ENCODE data around the gene SARS1.

The SARS1 gene

GRCh38 chr1:109243860-109244552 lies 30.3 kb downstream of the SARS1 start:
- no peak overlapping the region for H2BK5ac ChIP-seq (ENCODE audit: low read length)
- no peak overlapping the region for H3K56ac ChIP-seq (ENCODE audit: low read length)
- H2BK15ac ChIP-seq (replicated peaks; ENCODE audit: low read depth) = no peak overlapping the region
- H3K4ac ChIP-seq (ENCODE audit: low read depth, low read length) = no peak overlapping the region
- no peak overlapping the region for H2BK120ac ChIP-seq (ENCODE audit: low read depth, low read length)
- H3K9ac ChIP-seq (ENCODE audit: low read length) = no peak overlapping the region
- no peak overlapping the region for H3K4me2 ChIP-seq (ENCODE audit: low read length)
- no peak overlapping the region for H4K8ac ChIP-seq (ENCODE audit: low read depth, low read length)
- WGBS (ENCODE audit: extremely low coverage, insufficient coverage, low lambda C conversion rate) = no CpG with 5 or more reads among the region's 8 CpGs
- peaks cover 7% of the 10 kb centered on the region for H3K4me1 ChIP-seq (ENCODE audit: control insufficient read depth, low read depth, low read length)
- H2AK5ac ChIP-seq (ENCODE audit: low read length) = no peak overlapping the region
- no peak overlapping the region for H3K4me3 ChIP-seq (ENCODE audit: low read length)
- no peak overlapping the region for H3K23ac ChIP-seq (ENCODE audit: low read length)
- H3K27me3 ChIP-seq (ENCODE audit: insufficient read depth, low read length, poor library complexity) = no peaks in the 10 kb centered on the region
- no peak overlapping the region for H3K18ac ChIP-seq (ENCODE audit: low read length)
- H3K79me2 ChIP-seq (ENCODE audit: control insufficient read depth, insufficient read depth, low read length) = no peaks in the 10 kb centered on the region
- no peaks in the 10 kb centered on the region for H3K79me1 ChIP-seq (ENCODE audit: low read length)
- DNase-seq = no peak
- H3K36me3 ChIP-seq (ENCODE audit: control insufficient read depth, insufficient read depth, low read length) = no peaks in the 10 kb centered on the region
- no peak overlapping the region for H3K27ac ChIP-seq (ENCODE audit: low read depth, low read length)
- H4K5ac ChIP-seq (ENCODE audit: low read length) = no peak overlapping the region

DNA sequence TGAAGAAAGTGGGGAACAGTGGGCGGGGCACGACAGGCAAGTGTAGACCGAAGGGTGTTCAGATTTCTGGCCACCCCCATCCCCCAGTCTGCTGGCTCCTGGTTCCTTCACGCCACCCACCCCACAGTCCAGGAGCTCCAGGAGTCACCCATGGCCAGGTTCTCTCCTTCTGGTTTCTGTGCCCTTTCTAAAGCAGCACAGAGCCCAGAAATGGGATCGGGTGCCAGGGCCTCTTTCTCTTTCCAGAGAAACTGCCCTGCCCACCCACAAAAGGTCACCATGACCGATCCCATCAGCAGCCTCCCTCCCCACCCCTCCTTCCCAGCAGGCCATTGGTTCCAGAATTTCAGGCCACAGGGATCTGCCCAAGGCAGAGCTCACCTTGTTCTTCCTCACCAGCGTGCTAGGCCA lies 32.4 kb downstream of the SARS1 start:
- no peak overlapping the region for H4K8ac ChIP-seq (ENCODE audit: low read depth, low read length)
- H3K4me3 ChIP-seq (ENCODE audit: low read length) = no peak overlapping the region
- no peaks in the 10 kb centered on the region for H3K36me3 ChIP-seq (ENCODE audit: control insufficient read depth, insufficient read depth, low read length)
- H3K4me2 ChIP-seq (ENCODE audit: low read length) = no peak overlapping the region
- no peak overlapping the region for H3K56ac ChIP-seq (ENCODE audit: low read length)
- DNase-seq = no peak
- no peak overlapping the region for H3K23ac ChIP-seq (ENCODE audit: low read length)
- no peak overlapping the region for H2BK15ac ChIP-seq (replicated peaks; ENCODE audit: low read depth)
- no peak overlapping the region for H3K9ac ChIP-seq (ENCODE audit: low read length)
- no peak overlapping the region for H2AK5ac ChIP-seq (ENCODE audit: low read length)
- H3K79me1 ChIP-seq (ENCODE audit: low read length) = no peaks in the 10 kb centered on the region
- H3K18ac ChIP-seq (ENCODE audit: low read length) = no peak overlapping the region
- H3K27ac ChIP-seq (ENCODE audit: low read depth, low read length) = no peak overlapping the region
- WGBS (ENCODE audit: extremely low coverage, insufficient coverage, low lambda C conversion rate) = no CpG with 5 or more reads among the region's 7 CpGs
- no peaks in the 10 kb centered on the region for H3K27me3 ChIP-seq (ENCODE audit: insufficient read depth, low read length, poor library complexity)
- H2BK5ac ChIP-seq (ENCODE audit: low read length) = no peak overlapping the region
- H3K79me2 ChIP-seq (ENCODE audit: control insufficient read depth, insufficient read depth, low read length) = no peaks in the 10 kb centered on the region
- no peak overlapping the region for H3K4ac ChIP-seq (ENCODE audit: low read depth, low read length)
- H3K4me1 ChIP-seq (ENCODE audit: control insufficient read depth, low read depth, low read length) = peaks cover 3% of the 10 kb centered on the region
- no peak overlapping the region for H2BK120ac ChIP-seq (ENCODE audit: low read depth, low read length)
- no peak overlapping the region for H4K5ac ChIP-seq (ENCODE audit: low read length)

GRCh38 chr1:109247401-109248365 lies 34.0 kb downstream of the SARS1 start:
- Histone ChIP-seq H3K79me1 (ENCODE audit: low read length) (no peaks in the 10 kb centered on the region), H3K79me2 (ENCODE audit: control insufficient read depth, insufficient read depth, low read length) (no peaks in the 10 kb centered on the region), H4K5ac (ENCODE audit: low read length) (no peak overlapping the region), H3K27ac (ENCODE audit: low read depth, low read length) (no peak overlapping the region), H3K18ac (ENCODE audit: low read length) (no peak overlapping the region), H3K36me3 (ENCODE audit: control insufficient read depth, insufficient read depth, low read length) (no peaks in the 10 kb centered on the region), H3K4me1 (ENCODE audit: control insufficient read depth, low read depth, low read length) (no peaks in the 10 kb centered on the region), H2AK5ac (ENCODE audit: low read length) (no peak overlapping the region), H3K4ac (ENCODE audit: low read depth, low read length) (no peak overlapping the region), H3K27me3 (ENCODE audit: insufficient read depth, low read length, poor library complexity) (no peaks in the 10 kb centered on the region), H3K9ac (ENCODE audit: low read length) (no peak overlapping the region), H4K8ac (ENCODE audit: low read depth, low read length) (no peak overlapping the region), H2BK5ac (ENCODE audit: low read length) (no peak overlapping the region), H3K23ac (ENCODE audit: low read length) (no peak overlapping the region), H2BK120ac (ENCODE audit: low read depth, low read length) (no peak overlapping the region), H2BK15ac (replicated peaks; ENCODE audit: low read depth) (no peak overlapping the region), H3K56ac (ENCODE audit: low read length) (no peak overlapping the region), H3K4me2 (ENCODE audit: low read length) (no peak overlapping the region), H3K4me3 (ENCODE audit: low read length) (no peak overlapping the region)
- no peak for DNase-seq
- WGBS (ENCODE audit: extremely low coverage, insufficient coverage, low lambda C conversion rate) = no CpG with 5 or more reads among the region's 8 CpGs

GRCh38 chr1:109248444-109248796 lies 34.7 kb downstream of the SARS1 start:
- Histone ChIP-seq H3K27me3 (ENCODE audit: insufficient read depth, low read length, poor library complexity) (no peaks in the 10 kb centered on the region), H3K18ac (ENCODE audit: low read length) (no peak overlapping the region), H3K4me1 (ENCODE audit: control insufficient read depth, low read depth, low read length) (no peaks in the 10 kb centered on the region), H3K4me3 (ENCODE audit: low read length) (no peak overlapping the region), H4K8ac (ENCODE audit: low read depth, low read length) (no peak overlapping the region), H4K5ac (ENCODE audit: low read length) (no peak overlapping the region), H2BK120ac (ENCODE audit: low read depth, low read length) (no peak overlapping the region), H2AK5ac (ENCODE audit: low read length) (no peak overlapping the region), H2BK5ac (ENCODE audit: low read length) (no peak overlapping the region), H3K36me3 (ENCODE audit: control insufficient read depth, insufficient read depth, low read length) (no peaks in the 10 kb centered on the region), H3K79me1 (ENCODE audit: low read length) (no peaks in the 10 kb centered on the region), H3K4ac (ENCODE audit: low read depth, low read length) (no peak overlapping the region), H3K23ac (ENCODE audit: low read length) (no peak overlapping the region), H3K27ac (ENCODE audit: low read depth, low read length) (no peak overlapping the region), H3K79me2 (ENCODE audit: control insufficient read depth, insufficient read depth, low read length) (no peaks in the 10 kb centered on the region), H3K56ac (ENCODE audit: low read length) (peak overlapping the region; percentile 65), H3K4me2 (ENCODE audit: low read length) (no peak overlapping the region), H3K9ac (ENCODE audit: low read length) (no peak overlapping the region), H2BK15ac (replicated peaks; ENCODE audit: low read depth) (no peak overlapping the region)
- no CpG with 5 or more reads among the region's 7 CpGs for WGBS (ENCODE audit: extremely low coverage, insufficient coverage, low lambda C conversion rate)
- no peak for DNase-seq

- H4K8ac ChIP-seq (ENCODE audit: low read depth, low read length) = no peak within 1 kb of the TSS
- WGBS (ENCODE audit: extremely low coverage, insufficient coverage, low lambda C conversion rate) = no CpG with 5 or more reads among the region's 49 CpGs
- H3K36me3 ChIP-seq (ENCODE audit: control insufficient read depth, insufficient read depth, low read length) = no peaks in the 10 kb centered on the region
- H2AK5ac ChIP-seq (ENCODE audit: low read length) = no peak within 1 kb of the TSS
- H3K79me1 ChIP-seq (ENCODE audit: low read length) = no peaks in the 10 kb centered on the region
- H3K18ac ChIP-seq (ENCODE audit: low read length) = peak within 1 kb of the TSS; percentile 42
- peak; percentile 90 for DNase-seq
- no peak within 1 kb of the TSS for H2BK15ac ChIP-seq (replicated peaks; ENCODE audit: low read depth)
- no peak within 1 kb of the TSS for H2BK120ac ChIP-seq (ENCODE audit: low read depth, low read length)
- no peaks in the 10 kb centered on the region for H3K79me2 ChIP-seq (ENCODE audit: control insufficient read depth, insufficient read depth, low read length)
- no peak within 1 kb of the TSS for H4K5ac ChIP-seq (ENCODE audit: low read length)
- peak within 1 kb of the TSS; percentile 41 for H3K4me3 ChIP-seq (ENCODE audit: low read length)
- H3K23ac ChIP-seq (ENCODE audit: low read length) = no peak within 1 kb of the TSS
- H3K4me1 ChIP-seq (ENCODE audit: control insufficient read depth, low read depth, low read length) = peaks cover 3% of the 10 kb centered on the region
- H3K27ac ChIP-seq (ENCODE audit: low read depth, low read length) = no peak within 1 kb of the TSS
- peak within 1 kb of the TSS; percentile 61 for H3K4me2 ChIP-seq (ENCODE audit: low read length)
- H2BK5ac ChIP-seq (ENCODE audit: low read length) = no peak within 1 kb of the TSS
- peak within 1 kb of the TSS; percentile 73 for H3K56ac ChIP-seq (ENCODE audit: low read length)
- H3K27me3 ChIP-seq (ENCODE audit: insufficient read depth, low read length, poor library complexity) = no peaks in the 10 kb centered on the region
- H3K9ac ChIP-seq (ENCODE audit: low read length) = peak within 1 kb of the TSS; percentile 63
- no peak within 1 kb of the TSS for H3K4ac ChIP-seq (ENCODE audit: low read depth, low read length)
Measured at GRCh38 chr1:109248797-109249629, 35.3 kb downstream of the SARS1 start, which contains the start of gene CELSR2. TSS of gene CELSR2 (plus strand) at chr1:109249539. CDS start at chr1:109250080, 541 bp downstream.

Measured in mesendoderm (in vitro differentiated cells).